Posterior vena cava (tissue), 2 donors: ENCODE measurements around the gene DCXR. TPM values are rescaled to one million over a fixed set of nuclear protein-coding genes. Genes with fewer than 3 reads are reported as not detected.
"Not testable (repeated sequence)": the region's sequence is repeated elsewhere in the genome, so short reads cannot be mapped to it uniquely, and the experiment has no call there.

ENCODE experiments used
- DNase-seq: peaks from one replicate; pipeline ENCODE4 v3.0.0-alpha.2; 2020; ENCODE audit warnings: low spot score
- intact Hi-C, 2 donors: fragments of 100-400 bp; cut with DNase I; formaldehyde crosslinking; loops; one replicate each; pipeline versions ENCODE4 v1.14.1 to v1.14.2; 2022 to 2023
- total RNA-seq, 2 donors: library from RNA; stranded (reverse); fragmentation: NEBNext Ultra II Directional; extraction: Animal tissue kit (Norgen Biotek cat#: 25700); gene quantifications; one replicate each; pipeline ENCODE4 v1.2.1, GENCODE V29; 2021
- donor health status: DM: yes; HTN: yes; CAD: no.
- donor health status: DM: yes; HTN: yes; CAD: no.

Gene DCXR
- total RNA-seq, 2 donors from 2014 or later: 44.1 to 52.1 TPM

- intact Hi-C loops: no loop called here
- DNase-seq: no peak
Measured at GRCh38 chr17:82047914-82048570, 10.5 kb upstream of the DCXR start.

GRCh38 chr17:82047379-82047778 lies 9.9 kb upstream of the DCXR start:
- intact Hi-C loops: no loop called here

GRCh38 chr17:82046903-82047302 lies 9.4 kb upstream of the DCXR start:
- intact Hi-C loops: no loop called here
- no peak for DNase-seq

More at GRCh38 chr17:82047379-82047778, 9.9 kb upstream of the DCXR start:
- no peak for DNase-seq

GRCh38 chr17:82045936-82046484 lies 8.5 kb upstream of the DCXR start:
- intact Hi-C loops: no loop called here

GRCh38 chr17:82043507-82043906 lies 6.0 kb upstream of the DCXR start:
- intact Hi-C loops: no loop called here
- DNase-seq: no peak

More at GRCh38 chr17:82045936-82046484, 8.5 kb upstream of the DCXR start:
- DNase-seq: no peak

- intact Hi-C loops: no loop called here
- no peak for DNase-seq
Measured at GRCh38 chr17:82042649-82043048, 5.2 kb upstream of the DCXR start.

GRCh38 chr17:82041144-82041814 lies 3.8 kb upstream of the DCXR start:
- no peak for DNase-seq
- intact Hi-C loops: no loop called here

GRCh38 chr17:82039695-82040299 lies 2.3 kb upstream of the DCXR start:
- no peak for DNase-seq
- intact Hi-C loops: loop anchor here in 1 of 2 donors (10.0 kb wide), 1 partner anchor 285 kb away; no protein-coding TSS in a partner anchor

- intact Hi-C loops: loop anchor here in 1 of 2 donors (10.0 kb wide), 1 partner anchor 286 kb away; no protein-coding TSS in a partner anchor
- not testable (repeated sequence) for DNase-seq
Measured at GRCh38 chr17:82038796-82039409, 1.4 kb upstream of the DCXR start.

- no peak for DNase-seq
- intact Hi-C loops: loop anchor here in 1 of 2 donors (10.0 kb wide), 1 partner anchor 287 kb away; no protein-coding TSS in a partner anchor
Measured at GRCh38 chr17:82037889-82038195, 345 bp upstream of the DCXR start.

- no peak for DNase-seq
- intact Hi-C loops: loop anchor here in 1 of 2 donors (10.0 kb wide), 1 partner anchor 288 kb away; no protein-coding TSS in a partner anchor
Measured at GRCh38 chr17:82036634-82037091, 834 bp downstream of the DCXR start.

GRCh38 chr17:82035956-82036633 lies 1.4 kb downstream of the DCXR start:
- intact Hi-C loops: loop anchor here in 1 of 2 donors (10.0 kb wide), 1 partner anchor 289 kb away; no protein-coding TSS in a partner anchor
- no peak for DNase-seq

GRCh38 chr17:82035488-82035887 lies 2.0 kb downstream of the DCXR start:
- no peak for DNase-seq
- intact Hi-C loops: loop anchor here in 1 of 2 donors (10.0 kb wide), 1 partner anchor 289 kb away; no protein-coding TSS in a partner anchor

GRCh38 chr17:82034371-82035011 lies 3.0 kb downstream of the DCXR start:
- intact Hi-C loops: loop anchor here in 1 of 2 donors (10.0 kb wide), 1 partner anchor 290 kb away; no protein-coding TSS in a partner anchor
- DNase-seq: no peak

GRCh38 chr17:82033359-82034085 lies 4.0 kb downstream of the DCXR start:
- no peak for DNase-seq
- intact Hi-C loops: loop anchor here in 1 of 2 donors (10.0 kb wide), 1 partner anchor 291 kb away; no protein-coding TSS in a partner anchor

GRCh38 chr17:82031885-82032627 lies 5.4 kb downstream of the DCXR start:
- DNase-seq: no peak
- intact Hi-C loops: loop anchor here (2.0 to 10.0 kb wide), 3 partner anchors 123 to 293 kb away; no protein-coding TSS in a partner anchor
